HG02973 (cell line): Measurements from ENCODE around the gene GUCY2C.
"Not testable (repeated sequence)": the region's sequence is repeated elsewhere in the genome, so short reads cannot be mapped to it uniquely, and the experiment has no call there.

Source experiments
- ATAC-seq: cut with Tn5 transposase; IDR thresholded peaks from one replicate; pipeline ENCODE4 v1.9.1; 2021; ENCODE audit warnings: moderate library complexity; ENCODE audit not compliant: unreplicated experiment

The GUCY2C gene

DNA sequence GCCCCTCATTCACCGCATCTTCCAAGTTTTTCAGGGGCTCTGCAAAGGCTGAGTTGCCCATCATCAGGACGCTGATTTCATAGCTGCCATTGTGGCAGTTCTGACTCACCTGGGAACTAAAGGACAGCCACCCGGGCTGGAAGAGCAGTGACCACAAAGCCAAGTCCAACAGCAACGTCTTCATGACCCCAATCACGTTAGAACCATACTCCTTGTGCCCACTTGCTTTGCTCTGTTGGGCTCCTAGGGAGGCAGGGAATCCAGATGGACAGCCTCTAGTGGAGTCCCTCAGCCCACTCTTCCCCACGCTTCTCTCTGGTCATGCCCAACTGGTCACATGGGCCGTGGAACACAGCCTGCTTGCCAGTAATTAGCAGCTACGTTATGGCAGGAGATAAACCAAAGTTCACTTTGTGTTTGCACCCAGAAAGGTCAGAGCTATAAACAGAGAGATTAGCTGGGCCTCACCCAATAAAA lies at the start of gene GUCY2C:
Gene GUCY2C (minus strand): TSS at position 335 of the 477 bp plus-strand sequence. CDS start 151 bp downstream, at position 184.
- ATAC-seq, result no peak

DNA sequence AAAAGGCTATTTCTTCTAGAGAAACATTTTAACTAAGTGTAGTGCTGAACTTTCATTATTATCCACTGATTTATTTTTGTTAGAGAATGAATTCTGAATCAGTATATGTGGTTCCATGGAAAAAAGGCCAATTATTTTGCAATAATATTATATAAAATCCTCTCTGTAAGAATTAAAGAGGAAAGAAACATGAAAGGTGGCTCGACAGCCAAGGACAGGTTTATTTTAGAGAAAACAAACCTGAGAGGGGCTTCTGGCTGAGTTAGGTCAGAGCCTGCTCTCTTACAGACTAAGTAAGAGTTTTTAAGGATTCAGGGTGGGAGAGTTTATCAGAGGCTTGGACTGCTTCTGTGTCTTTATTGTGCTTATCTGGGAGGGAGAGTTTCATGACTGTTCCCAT lies 46.7 kb upstream of the GUCY2C start:
- no peak for ATAC-seq

DNA sequence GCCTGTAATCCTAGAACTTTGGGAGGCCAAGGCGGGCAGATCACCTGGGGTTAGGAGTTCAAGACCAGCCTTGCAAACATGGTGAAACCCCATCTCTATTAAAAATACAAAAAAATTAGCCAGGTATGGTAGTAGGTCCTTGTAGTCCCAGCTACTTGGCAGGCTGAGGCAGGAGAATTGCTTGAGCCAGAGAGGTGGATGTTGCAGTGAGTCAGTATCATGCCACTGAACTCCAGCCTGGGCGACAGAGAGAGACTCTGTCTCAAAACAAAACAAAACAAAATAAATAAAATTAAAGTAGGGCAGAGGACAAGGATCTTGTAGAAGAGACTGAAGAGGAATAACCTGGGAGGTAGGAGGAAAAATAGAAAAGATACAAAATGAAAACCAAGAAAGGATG lies 45.5 kb upstream of the GUCY2C start:
- no peak for ATAC-seq

DNA sequence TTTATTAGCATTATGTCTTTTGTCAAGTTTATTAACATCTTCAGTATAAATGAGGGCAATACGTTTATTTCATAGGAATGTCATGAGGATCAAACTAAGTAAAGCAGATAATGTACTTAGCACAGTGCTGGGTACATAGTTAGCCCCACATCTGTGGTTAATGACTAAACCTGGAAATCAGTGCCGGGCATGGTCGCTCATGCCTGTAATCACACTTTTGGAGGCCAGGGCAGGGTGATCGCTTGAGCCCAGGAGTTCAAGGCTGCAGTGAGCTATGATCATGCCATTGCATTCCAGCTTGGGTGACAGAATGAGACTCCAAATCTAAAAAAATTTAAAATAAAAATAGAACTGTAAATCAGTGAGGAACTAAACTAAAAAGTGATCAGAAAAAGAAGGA lies 44.8 kb upstream of the GUCY2C start:
- ATAC-seq, result no peak

DNA sequence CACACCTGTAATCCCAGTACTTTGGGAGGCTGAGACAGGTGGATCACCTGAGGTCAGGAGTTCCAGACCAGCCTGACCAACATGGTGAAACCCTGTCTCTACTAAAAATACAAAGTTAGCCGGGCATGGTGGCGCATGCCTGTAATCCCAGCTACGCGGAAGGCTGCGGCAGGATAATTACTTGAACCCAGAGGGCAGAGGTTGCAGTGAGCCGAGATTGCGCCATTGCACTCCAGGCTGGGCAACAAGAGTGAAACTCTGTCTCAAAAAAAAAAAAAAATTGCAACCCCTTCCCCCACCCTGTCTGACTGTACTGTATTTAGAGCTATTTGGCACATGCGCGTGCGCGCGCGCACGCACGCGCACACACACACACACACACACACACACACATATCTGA lies 40.0 kb upstream of the GUCY2C start:
- ATAC-seq, result not testable (repeated sequence)

DNA sequence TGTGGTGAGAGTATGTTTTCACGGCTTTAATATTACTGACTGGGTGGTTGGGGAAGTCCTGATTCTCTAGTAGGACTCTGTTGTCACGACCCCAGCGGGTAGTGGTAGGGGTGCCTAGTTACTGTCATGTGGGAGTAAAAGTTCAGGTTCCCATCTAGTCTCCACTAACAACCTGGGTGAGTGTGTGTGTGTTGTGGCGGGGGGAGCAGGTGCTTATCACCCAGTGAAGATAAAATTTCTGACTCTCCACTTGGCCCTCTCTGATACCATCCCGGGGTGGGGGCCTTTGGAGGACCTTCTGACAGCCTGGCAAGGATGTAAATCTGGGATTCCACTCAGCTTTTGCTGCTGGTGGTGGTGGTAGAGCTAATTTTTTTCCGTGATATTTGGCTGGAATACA lies 35.4 kb upstream of the GUCY2C start:
- ATAC-seq, result no peak

DNA sequence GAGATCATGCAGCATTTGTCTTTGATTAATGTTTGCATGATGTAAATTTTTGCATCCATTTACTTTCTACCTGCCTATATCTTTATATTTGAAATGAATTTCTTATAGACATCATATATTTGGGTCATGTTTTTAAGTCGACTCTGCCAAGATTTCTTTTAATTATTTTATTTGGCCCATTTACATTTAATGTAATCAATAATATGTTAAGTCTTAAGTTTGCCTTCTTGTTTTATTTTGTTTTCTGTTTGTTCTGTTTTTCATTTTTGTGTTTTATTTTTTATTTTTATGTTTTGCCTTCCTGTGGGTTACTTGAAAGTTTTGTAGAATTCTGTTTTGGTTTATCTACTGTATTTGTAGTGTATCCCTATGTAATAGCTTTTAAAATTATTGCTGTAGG lies 33.2 kb upstream of the GUCY2C start:
- no peak for ATAC-seq

DNA sequence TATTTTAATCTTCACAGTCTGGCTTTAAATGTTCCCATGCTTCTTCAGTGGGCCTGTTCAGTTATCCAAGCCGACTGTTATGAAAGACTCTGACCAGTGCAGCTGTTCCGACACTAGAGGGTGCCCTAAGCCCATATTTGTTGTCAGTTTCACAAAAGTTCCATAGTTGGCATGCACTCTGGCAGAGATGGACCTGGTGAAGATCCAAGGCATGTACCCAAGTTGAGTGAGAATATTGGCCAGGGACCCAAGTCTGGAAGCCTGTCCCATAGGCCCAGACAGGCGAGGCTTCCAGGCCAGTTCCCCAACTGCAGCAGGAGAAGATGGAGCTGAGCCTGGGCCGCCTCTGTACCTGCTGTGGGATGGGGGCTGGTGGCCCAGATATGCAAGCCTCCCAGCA lies 27.4 kb upstream of the GUCY2C start:
- no peak for ATAC-seq

DNA sequence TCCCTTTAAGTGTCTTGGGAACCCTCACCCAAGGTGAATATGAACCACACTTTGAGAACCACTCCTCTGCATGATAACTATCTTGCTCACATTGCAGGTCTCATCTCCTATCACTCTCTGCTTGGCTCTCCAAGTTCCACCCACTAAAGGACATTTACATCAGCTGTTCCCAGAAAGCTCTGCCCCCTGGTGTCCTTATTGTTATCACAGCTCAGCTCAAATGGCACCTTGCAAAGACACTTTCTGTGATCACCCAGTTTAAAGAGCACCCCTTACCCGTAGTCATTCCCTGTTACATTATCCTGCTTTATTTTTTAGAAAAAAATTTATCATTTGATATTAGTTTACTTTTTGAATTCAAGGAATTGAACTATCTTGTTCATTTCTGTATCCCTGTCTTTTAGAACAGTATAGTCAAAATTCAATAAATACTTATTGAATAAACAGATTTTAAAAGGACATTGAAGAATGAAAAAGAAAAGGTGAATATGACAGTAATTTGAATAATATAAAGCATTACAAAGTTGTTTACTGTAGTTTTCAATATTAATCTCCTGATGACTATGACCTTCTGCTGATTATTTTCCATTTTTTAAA lies 20.5 kb upstream of the GUCY2C start:
- peak; percentile 86 for ATAC-seq

DNA sequence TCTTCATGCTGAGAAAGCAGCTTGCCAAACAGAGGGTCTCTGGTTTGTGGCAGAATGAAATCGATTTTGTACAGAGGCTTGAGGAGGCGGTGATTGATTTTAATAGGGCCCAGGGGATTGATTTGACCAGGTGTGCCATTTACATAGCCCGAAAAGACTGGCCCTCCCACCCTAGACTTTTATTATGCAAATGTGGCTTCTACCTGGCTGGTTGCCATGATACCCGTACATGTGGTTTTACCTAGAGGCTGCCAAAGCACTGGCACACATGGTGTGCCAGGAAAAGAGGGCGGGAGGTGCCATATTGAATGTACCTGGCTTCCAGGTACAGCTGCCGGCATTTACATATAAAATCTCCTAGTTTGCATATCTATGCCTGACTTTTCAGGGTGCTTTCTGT lies 18.0 kb upstream of the GUCY2C start:
- no peak for ATAC-seq

DNA sequence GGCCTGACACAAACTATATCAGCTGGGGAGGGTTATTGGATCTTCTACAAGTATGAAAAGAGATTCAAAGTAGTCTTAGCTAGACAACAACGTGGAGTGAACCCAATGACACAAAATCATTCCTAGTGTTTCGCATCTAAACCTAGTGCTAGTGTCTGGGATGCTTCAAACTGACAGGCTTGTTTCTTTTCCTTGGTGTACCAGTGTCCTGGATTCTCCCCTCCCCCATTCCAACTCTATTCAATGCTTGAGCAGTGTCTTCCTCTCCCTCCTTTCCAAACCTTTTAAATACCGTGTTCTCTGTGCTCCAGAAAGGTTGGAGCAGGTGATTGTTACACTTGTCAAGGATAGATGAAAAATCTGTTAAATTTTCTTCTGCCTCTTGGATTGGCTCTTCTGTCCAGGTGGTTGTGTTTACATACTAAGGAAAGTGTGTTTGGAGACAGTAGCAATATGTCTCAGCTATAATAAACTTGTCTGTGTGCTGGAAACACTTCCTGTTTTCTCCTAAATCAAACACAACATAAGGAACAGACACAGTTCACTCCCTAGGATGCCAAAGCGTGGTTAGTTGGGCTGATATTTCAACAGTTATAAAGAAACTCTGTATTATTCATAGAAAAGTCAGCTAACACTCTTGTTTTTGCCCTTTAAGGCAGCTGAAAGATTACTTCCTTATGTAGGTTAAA lies 14.4 kb upstream of the GUCY2C start:
- no peak for ATAC-seq

DNA sequence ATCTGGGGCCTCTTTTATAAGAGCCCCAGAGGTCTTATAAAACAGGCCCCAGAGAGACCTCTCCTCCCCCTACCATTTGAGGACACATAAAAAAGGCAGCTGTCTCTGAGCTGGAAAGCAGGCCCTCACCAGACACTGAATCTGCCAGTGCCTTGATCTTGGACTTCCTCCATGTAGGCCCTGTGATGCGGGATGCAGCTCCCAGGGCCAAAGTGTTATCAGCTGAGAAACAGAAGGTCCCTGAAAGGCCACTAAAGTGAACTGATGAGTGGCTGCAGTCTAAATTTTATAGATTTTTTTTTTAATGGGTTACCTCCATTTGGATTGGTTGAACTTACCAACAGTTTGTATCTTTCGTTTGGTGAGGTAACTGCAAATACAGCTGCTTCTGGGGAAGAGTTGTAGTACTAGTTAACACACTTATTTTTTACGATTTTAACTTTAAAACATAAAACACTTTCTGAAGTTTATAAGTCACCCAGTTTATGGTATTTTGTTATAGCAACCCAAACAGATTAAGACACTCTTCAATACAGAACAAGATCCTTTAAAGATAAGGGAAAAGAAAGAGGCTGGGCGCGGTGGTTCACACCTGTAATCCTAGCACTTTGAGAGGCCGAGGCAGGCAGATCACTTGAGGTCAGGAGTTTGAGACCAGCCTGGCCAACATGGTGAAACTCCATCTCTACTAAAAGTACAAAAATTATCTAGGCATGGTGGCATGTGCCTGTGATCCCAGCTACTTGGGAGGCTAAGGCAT lies 5.6 kb upstream of the GUCY2C start:
- no peak for ATAC-seq

DNA sequence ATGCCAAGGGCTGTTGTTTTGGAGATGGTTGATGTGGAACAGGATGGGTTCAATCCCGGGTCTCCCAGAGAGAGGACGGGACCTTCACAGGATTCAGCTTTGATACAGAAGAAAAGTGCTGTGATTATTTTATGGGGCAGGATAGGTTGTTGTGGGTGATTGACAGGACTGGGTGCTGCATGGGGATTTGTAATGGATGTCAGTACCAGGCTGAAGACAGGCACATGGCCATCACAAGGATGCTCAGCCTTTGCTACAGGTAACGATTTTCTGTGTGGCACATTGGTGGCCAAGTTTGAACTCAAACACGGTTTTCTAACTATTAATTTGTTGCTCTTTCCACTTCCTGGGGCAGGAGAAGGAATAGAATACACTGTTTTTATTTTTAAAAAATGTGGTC lies 4.5 kb upstream of the GUCY2C start:
- ATAC-seq, result no peak

DNA sequence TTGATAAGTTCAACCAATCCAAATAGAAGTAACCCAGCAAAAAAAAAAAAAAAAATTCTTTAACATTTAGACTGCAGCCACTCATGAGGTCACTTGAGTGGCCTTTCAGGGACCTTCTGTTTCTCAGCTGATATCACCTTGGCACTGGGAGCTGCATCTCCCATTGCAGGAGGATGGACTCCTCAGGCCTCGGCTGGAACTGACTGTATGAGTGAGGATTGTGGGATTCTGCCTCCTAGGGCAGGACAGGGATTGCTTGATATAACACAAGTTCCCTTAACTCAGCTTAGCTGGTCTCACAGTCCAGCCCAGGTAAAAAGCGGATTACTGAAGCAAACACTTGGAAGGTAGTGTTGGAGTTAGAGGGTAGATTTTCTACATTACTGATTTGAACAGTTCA lies 3.5 kb upstream of the GUCY2C start:
- no peak for ATAC-seq

DNA sequence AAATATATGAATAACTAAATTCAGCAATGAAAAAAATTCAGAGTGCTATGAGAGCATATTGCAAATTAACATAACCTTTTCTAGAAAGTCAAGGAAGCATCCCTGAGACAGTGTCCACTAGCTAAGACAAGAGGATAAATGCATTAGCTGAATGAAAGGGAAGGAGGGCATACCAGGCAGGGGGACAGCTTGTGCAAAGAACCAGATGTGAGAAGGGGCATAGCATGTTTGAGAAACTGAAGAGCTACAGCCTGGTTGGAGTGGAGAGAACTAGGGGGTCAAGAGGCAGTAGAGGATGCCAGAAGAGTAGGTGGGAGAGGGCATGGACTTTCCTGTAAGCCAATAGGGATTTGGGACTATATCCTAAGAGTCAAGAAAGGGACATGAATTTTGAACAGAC lies 2.2 kb upstream of the GUCY2C start:
- no peak for ATAC-seq

DNA sequence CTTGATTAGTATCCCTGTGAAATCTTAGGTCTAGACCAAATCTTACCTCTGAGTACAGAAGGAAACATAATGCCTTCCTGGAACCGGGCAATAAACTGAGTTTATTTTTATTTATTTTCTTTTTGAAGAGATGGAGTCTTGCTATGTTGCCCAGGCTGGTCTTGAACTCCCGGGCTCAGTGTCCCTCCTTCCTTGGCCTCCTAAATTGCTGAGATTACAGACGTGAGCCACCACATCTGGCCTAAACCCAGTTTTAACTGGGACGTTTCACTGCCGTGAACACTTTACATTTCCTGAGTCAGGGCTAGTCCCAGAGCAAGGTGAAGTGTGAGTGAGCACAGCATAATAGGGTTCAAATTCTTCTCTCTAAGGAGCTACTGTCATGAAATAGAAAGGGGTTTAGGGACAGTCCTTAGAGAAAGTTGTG lies 671 bp downstream of the GUCY2C start:
- ATAC-seq, result no peak

DNA sequence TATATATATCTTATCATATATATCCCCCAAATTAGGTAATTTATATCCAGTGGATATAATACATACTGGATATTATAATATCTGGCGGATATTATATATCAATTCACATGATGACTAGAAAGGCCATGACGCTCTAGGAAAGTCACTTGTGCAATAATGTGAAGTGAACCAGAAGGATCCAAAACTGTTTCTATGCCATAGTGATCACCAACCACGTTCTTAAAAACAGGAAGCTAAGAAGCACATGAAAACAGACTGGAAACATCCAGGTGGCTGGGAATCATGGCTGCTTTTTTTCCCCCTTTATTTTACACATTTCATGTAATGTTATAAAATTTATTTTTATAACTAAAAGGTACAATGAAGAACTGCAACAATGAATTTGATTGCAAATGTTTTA lies 1.4 kb downstream of the GUCY2C start:
- ATAC-seq, result no peak

DNA sequence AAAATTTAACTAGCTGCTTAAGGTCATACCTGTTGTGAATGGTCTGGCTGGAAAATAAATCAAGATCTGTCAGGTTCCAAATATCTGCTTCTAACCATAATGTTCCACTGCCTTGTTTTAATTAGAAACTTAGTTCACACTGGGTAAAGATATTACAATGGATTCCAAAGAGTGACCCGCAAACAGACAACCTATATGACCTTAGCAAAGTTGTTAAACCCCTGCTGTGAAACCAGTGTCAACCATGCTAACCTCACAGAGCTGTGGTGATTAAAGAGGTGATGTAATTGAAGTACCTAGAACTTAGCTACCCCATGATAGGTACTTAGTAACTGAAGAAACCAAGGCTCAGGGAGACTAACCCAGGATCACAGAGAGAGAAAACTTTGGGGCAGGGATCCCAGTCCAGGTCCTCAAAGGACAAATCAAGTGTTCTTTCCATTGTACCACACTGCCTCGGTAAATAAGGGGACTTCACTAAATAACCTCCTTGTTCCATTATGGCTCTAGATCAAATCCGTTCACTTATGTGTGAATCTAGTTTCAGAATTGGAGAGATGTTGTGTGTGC lies 2.2 kb downstream of the GUCY2C start:
- ATAC-seq, result no peak

DNA sequence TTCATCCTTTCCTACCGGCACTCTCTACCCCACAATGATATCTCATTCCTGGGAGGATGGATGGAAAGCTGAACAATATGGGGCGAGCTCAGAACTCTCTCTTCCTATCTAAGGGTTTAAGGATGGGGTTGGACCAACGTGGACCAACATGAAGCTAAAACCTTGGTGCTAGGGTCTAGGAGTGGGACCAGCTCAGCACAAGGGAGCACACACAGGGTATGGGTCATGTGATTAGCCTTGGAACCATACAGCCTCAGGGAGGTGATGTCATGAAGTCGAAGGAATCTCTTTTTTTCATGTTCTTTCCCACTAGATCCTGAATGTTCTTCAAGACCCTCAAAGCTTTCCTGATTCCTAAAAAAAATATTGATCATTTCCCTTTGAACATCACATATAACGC lies 3.3 kb downstream of the GUCY2C start:
- no peak for ATAC-seq

DNA sequence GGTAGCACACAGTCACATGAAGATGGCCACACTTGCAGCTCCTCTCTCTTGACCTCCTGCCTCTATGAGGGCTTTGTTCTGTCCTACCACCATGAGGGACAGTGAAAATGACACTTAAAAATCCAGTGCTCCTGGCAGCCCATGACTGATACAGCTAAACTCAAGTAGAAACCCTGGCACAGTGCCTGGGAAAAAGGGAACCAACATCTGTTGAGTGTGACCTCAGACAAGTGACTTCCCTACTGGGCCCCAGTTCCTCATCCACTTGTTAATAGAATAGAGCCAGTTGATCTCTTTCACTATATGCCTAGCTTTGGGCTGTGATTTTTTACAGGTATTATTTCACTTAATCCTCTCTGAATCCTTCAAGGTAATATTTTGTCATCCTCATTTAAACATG lies 4.8 kb downstream of the GUCY2C start:
- peak; percentile 46 for ATAC-seq

DNA sequence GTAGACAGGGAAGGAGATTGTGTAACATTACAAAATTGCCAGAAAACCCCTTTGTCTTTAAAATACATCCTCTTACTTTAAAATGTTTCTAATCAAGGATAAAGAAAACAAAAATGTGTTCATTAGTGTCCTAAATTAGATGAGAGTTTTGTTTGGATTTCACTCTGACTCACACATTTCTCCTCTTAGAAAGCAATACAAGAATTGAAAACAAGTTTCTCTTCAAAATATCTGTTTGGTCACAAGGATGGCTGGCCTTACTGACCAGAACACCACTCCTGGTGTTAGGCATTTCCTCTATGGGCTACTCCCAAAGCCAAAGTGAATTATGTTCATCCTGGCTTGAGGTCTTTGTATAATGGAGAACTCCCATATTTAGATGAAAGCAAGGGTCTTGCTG lies 6.4 kb downstream of the GUCY2C start:
- no peak for ATAC-seq

DNA sequence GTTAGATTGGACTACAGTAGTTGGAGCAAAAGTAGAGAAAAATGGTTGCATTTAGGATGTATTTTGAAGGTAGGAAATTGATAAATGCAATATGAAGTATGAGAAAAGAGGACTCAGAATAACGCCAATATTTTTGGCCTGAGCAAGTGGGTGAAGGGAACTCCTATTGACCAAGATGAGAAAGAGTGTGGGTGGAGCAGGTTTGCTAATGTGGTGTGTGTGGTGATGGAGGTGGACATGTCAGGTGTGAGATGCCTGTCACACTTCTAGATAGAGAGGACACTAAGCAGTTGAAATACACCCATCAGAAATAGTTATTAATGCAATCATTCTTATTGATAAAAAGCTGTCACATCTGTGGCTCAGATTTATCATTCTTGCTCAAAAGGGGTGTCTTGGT lies 7.3 kb downstream of the GUCY2C start:
- ATAC-seq, result no peak
